Activated CD4-positive, alpha-beta T cell treated with anti-CD3 and anti-CD28 coated beads for 48 hours (primary cell): ENCODE measurements around the gene NELL1.
"Not testable (repeated sequence)": the region's sequence is repeated elsewhere in the genome, so short reads cannot be mapped to it uniquely, and the experiment has no call there.

Source experiments
- DNase-seq: peaks from one replicate; pipeline ENCODE4 v3.0.0-alpha.2; 2020

Gene NELL1

GRCh38 chr11:21258414-21258813 lies 589.0 kb downstream of the NELL1 start:
- no peak for DNase-seq

GRCh38 chr11:21260101-21260500 lies 590.7 kb downstream of the NELL1 start:
- no peak for DNase-seq

- DNase-seq = no peak
Measured at GRCh38 chr11:21262992-21263391, 593.6 kb downstream of the NELL1 start.

GRCh38 chr11:21264125-21264524 lies 594.7 kb downstream of the NELL1 start:
- no peak for DNase-seq

- no peak for DNase-seq
Measured at GRCh38 chr11:21268036-21268435, 598.6 kb downstream of the NELL1 start.

- not testable (repeated sequence) for DNase-seq
Measured at GRCh38 chr11:21272139-21272538, 602.8 kb downstream of the NELL1 start.

GRCh38 chr11:21278840-21279239 lies 609.5 kb downstream of the NELL1 start:
- no peak for DNase-seq

GRCh38 chr11:21285104-21285503 lies 615.7 kb downstream of the NELL1 start:
- DNase-seq = no peak

- no peak for DNase-seq
Measured at GRCh38 chr11:21289686-21290085, 620.3 kb downstream of the NELL1 start.

GRCh38 chr11:21295508-21295907 lies 626.1 kb downstream of the NELL1 start:
- no peak for DNase-seq

GRCh38 chr11:21301981-21302380 lies 632.6 kb downstream of the NELL1 start:
- no peak for DNase-seq

- DNase-seq = no peak
Measured at GRCh38 chr11:21306739-21307358, 637.5 kb downstream of the NELL1 start.

- no peak for DNase-seq
Measured at GRCh38 chr11:21307874-21308273, 638.5 kb downstream of the NELL1 start.

GRCh38 chr11:21316591-21316990 lies 647.2 kb downstream of the NELL1 start:
- no peak for DNase-seq

- no peak for DNase-seq
Measured at GRCh38 chr11:21321072-21321471, 651.7 kb downstream of the NELL1 start.

- no peak for DNase-seq
Measured at GRCh38 chr11:21321530-21321929, 652.1 kb downstream of the NELL1 start.

- no peak for DNase-seq
Measured at GRCh38 chr11:21323617-21324016, 654.2 kb downstream of the NELL1 start.

- no peak for DNase-seq
Measured at GRCh38 chr11:21343204-21343603, 673.8 kb downstream of the NELL1 start.

- DNase-seq = no peak
Measured at GRCh38 chr11:21346361-21346760, 677.0 kb downstream of the NELL1 start.

- no peak for DNase-seq
Measured at GRCh38 chr11:21350613-21351012, 681.2 kb downstream of the NELL1 start.

- DNase-seq = no peak
Measured at GRCh38 chr11:21353425-21353824, 684.0 kb downstream of the NELL1 start.

- DNase-seq = no peak
Measured at GRCh38 chr11:21364866-21365624, 695.7 kb downstream of the NELL1 start.

GRCh38 chr11:21369947-21370346 lies 700.6 kb downstream of the NELL1 start:
- no peak for DNase-seq

- DNase-seq = no peak
Measured at GRCh38 chr11:21371044-21371443, 701.7 kb downstream of the NELL1 start.

- DNase-seq = no peak
Measured at GRCh38 chr11:21372672-21373071, 703.3 kb downstream of the NELL1 start.
